IPS-15b (cell line): ENCODE data around the gene MDFIC.

Experiments
- H3K27me3 ChIP-seq: one replicate; pipeline ENCODE4 v1.6.1; 2013; ENCODE audit warnings: low read length; ENCODE audit not compliant: control insufficient read depth, insufficient read depth
- H3K36me3 ChIP-seq: one replicate; pipeline ENCODE4 v1.6.1; 2013; ENCODE audit warnings: low read length; ENCODE audit not compliant: control insufficient read depth, insufficient read depth
- H3K4me1 ChIP-seq: one replicate; pipeline ENCODE4 v1.6.1; 2013; ENCODE audit warnings: mild to moderate bottlenecking, low read length; ENCODE audit not compliant: control insufficient read depth, insufficient read depth
- H3K4me3 ChIP-seq: one replicate; pipeline ENCODE4 v1.5.1; 2013; ENCODE audit warnings: low read depth, low read length
- H3K9ac ChIP-seq: one replicate; pipeline ENCODE4 v1.6.1; 2013; ENCODE audit warnings: low read depth, mild to moderate bottlenecking, low read length
- H3K9me3 ChIP-seq: one replicate; pipeline ENCODE4 v1.6.1; 2013; ENCODE audit warnings: mild to moderate bottlenecking, low read length; ENCODE audit not compliant: control insufficient read depth, insufficient read depth

The MDFIC gene

GRCh38 chr7:115032715-115033703, 111.1 kb downstream of the MDFIC start:
- H3K4me3 ChIP-seq = no peak overlapping the region
- H3K36me3 ChIP-seq = no peaks in the 10 kb centered on the region
- H3K4me1 ChIP-seq = peaks cover 2% of the 10 kb centered on the region
- no peak overlapping the region for H3K9ac ChIP-seq
- no peaks in the 10 kb centered on the region for H3K9me3 ChIP-seq
- H3K27me3 ChIP-seq = no peaks in the 10 kb centered on the region

- no peak overlapping the region for H3K4me3 ChIP-seq
- no peak overlapping the region for H3K9ac ChIP-seq
- no peaks in the 10 kb centered on the region for H3K36me3 ChIP-seq
- no peaks in the 10 kb centered on the region for H3K27me3 ChIP-seq
- H3K4me1 ChIP-seq = peaks cover 2% of the 10 kb centered on the region
- H3K9me3 ChIP-seq = no peaks in the 10 kb centered on the region
These were observed 112.1 kb downstream of the MDFIC start for GRCh38 chr7:115033917-115034459.

- H3K4me3 ChIP-seq = no peak overlapping the region
- no peaks in the 10 kb centered on the region for H3K36me3 ChIP-seq
- peaks cover 2% of the 10 kb centered on the region for H3K4me1 ChIP-seq
- H3K9me3 ChIP-seq = no peaks in the 10 kb centered on the region
- no peaks in the 10 kb centered on the region for H3K27me3 ChIP-seq
- no peak overlapping the region for H3K9ac ChIP-seq
These were observed 112.6 kb downstream of the MDFIC start for GRCh38 chr7:115034515-115034914.

GRCh38 chr7:115037128-115037802, 115.4 kb downstream of the MDFIC start:
- H3K9me3 ChIP-seq = no peaks in the 10 kb centered on the region
- peaks cover 2% of the 10 kb centered on the region for H3K4me1 ChIP-seq
- H3K36me3 ChIP-seq = no peaks in the 10 kb centered on the region
- H3K4me3 ChIP-seq = no peak overlapping the region
- H3K9ac ChIP-seq = no peak overlapping the region
- no peaks in the 10 kb centered on the region for H3K27me3 ChIP-seq

GRCh38 chr7:115038158-115038557, 116.3 kb downstream of the MDFIC start:
- no peak overlapping the region for H3K9ac ChIP-seq
- peaks cover 2% of the 10 kb centered on the region for H3K4me1 ChIP-seq
- H3K9me3 ChIP-seq = no peaks in the 10 kb centered on the region
- H3K4me3 ChIP-seq = no peak overlapping the region
- H3K27me3 ChIP-seq = no peaks in the 10 kb centered on the region
- H3K36me3 ChIP-seq = no peaks in the 10 kb centered on the region

- H3K36me3 ChIP-seq = no peaks in the 10 kb centered on the region
- H3K27me3 ChIP-seq = no peaks in the 10 kb centered on the region
- no peak overlapping the region for H3K4me3 ChIP-seq
- no peaks in the 10 kb centered on the region for H3K4me1 ChIP-seq
- no peak overlapping the region for H3K9ac ChIP-seq
- H3K9me3 ChIP-seq = no peaks in the 10 kb centered on the region
These were observed 118.2 kb downstream of the MDFIC start for GRCh38 chr7:115040057-115040456.

- no peaks in the 10 kb centered on the region for H3K9me3 ChIP-seq
- no peaks in the 10 kb centered on the region for H3K27me3 ChIP-seq
- no peak overlapping the region for H3K4me3 ChIP-seq
- no peaks in the 10 kb centered on the region for H3K4me1 ChIP-seq
- H3K9ac ChIP-seq = no peak overlapping the region
- no peaks in the 10 kb centered on the region for H3K36me3 ChIP-seq
These were observed 118.6 kb downstream of the MDFIC start for GRCh38 chr7:115040495-115040894.

- Histone ChIP-seq H3K36me3 (no peaks in the 10 kb centered on the region), H3K4me1 (peaks cover 2% of the 10 kb centered on the region), H3K9ac (no peak overlapping the region), H3K27me3 (no peaks in the 10 kb centered on the region), H3K4me3 (no peak overlapping the region), H3K9me3 (no peaks in the 10 kb centered on the region)
These were observed 120.7 kb downstream of the MDFIC start for GRCh38 chr7:115042596-115042995.

GRCh38 chr7:115043605-115044004, 121.7 kb downstream of the MDFIC start:
- Histone ChIP-seq H3K9ac (no peak overlapping the region), H3K4me3 (no peak overlapping the region), H3K4me1 (peaks cover 2% of the 10 kb centered on the region), H3K9me3 (no peaks in the 10 kb centered on the region), H3K36me3 (no peaks in the 10 kb centered on the region), H3K27me3 (no peaks in the 10 kb centered on the region)

GRCh38 chr7:115044224-115044623, 122.3 kb downstream of the MDFIC start:
- Histone ChIP-seq H3K36me3 (no peaks in the 10 kb centered on the region), H3K4me1 (peaks cover 2% of the 10 kb centered on the region), H3K9ac (no peak overlapping the region), H3K4me3 (no peak overlapping the region), H3K27me3 (no peaks in the 10 kb centered on the region), H3K9me3 (no peaks in the 10 kb centered on the region)

- no peak overlapping the region for H3K4me3 ChIP-seq
- no peaks in the 10 kb centered on the region for H3K36me3 ChIP-seq
- H3K9ac ChIP-seq = no peak overlapping the region
- no peaks in the 10 kb centered on the region for H3K9me3 ChIP-seq
- H3K27me3 ChIP-seq = no peaks in the 10 kb centered on the region
- H3K4me1 ChIP-seq = peaks cover 2% of the 10 kb centered on the region
These were observed 126.2 kb downstream of the MDFIC start for GRCh38 chr7:115047958-115048720.
